ENCODE results near the gene CCNF. TPM values are rescaled to one million over a fixed set of nuclear protein-coding genes. Genes with fewer than 3 reads are reported as not detected.

Gene CCNF
- total and polyA plus RNA-seq, 2 of the 8 experiments (the other 6 are each of a cell fraction or from before 2014, with no cell fraction given): 15.4 to 54.3 TPM

DNA sequence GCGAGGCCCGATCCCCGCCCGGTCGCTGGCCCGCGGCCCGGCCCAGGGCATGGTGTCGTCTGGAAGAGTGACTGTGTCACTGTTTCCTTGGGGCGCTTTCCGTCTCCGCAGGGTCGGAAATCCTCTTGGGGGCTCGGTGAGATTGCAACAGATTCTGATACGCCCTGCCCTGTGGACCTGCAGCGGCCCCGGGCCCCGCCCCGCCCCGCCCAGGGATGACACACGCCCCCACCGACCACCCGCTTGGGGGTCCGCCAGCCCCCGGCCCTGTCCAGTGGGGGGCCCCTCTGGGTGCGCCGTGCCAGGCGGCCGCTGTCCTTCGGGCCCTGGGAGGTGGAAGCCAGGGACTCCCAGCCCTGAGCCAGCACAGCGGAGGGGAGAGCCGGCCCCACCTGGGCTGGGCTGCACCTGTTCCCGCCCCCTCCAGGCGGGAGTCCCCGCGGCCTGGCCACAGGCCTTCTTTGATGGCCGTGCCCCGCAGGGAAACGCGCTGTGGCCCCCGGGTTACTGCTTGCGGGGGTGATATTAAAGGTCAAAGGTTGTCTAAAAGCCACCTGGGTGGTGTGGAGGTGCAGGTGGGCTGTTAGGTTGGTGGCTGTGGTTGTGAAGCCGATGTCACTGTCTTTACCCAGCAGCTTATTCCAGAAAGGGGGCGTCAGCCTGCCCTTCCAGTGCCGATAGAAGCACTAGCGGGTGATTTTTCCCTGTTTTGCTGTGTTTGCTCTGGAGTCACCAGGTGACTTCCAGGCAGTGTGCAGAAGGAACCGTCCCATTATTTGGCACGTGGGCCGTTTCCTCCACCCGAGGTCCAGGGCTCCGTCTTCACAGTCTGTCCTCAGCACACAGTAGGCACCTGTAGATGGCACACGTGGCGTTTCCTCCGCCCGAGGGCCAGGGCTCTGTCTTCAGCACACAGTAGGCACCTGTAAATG is 46.4 kb downstream of the CCNF start:
- ChIA-PET CTCF (ENCODE audit: partially characterized antibody) (interaction anchor here (0.8 to 1.7 kb wide), 5 partner anchors 11 to 197 kb away, joined by 3 to 6 read pairs (median 5); no protein-coding TSS in a partner anchor), POLR2A (ENCODE audit: partially characterized antibody) (interaction anchor here (0.8 to 3.5 kb wide), 7 partner anchors 16 to 276 kb away, joined by 3 to 20 read pairs (median 4); partner anchors contain the start of genes CEMP1 and TEDC2)
- no peak overlapping the region for H3K56ac ChIP-seq (replicated peaks; ENCODE audit: insufficient read length, low read depth, low read length)
- no peak overlapping the region for H2BK20ac ChIP-seq (ENCODE audit: low read length)
- peak overlapping the region; percentile 61 to 93 (median 72) for H3K4me3 ChIP-seq (ENCODE audit: extremely low read depth in 1 of 4, insufficient read depth in 2 of 4, low read depth in 3 of 4, low read length in 4 of 4)
- no peak overlapping the region for H4K91ac ChIP-seq (replicated peaks; ENCODE audit: insufficient read length, low read length)
- peaks cover 14% of the 10 kb centered on the region; the same call in 1 of the 2 replicates for H3K79me1 ChIP-seq (ENCODE audit: low read depth, low read length)
- no peak overlapping the region for H2AFZ ChIP-seq (ENCODE audit: low read length)
- no peak overlapping the region for H4K5ac ChIP-seq (ENCODE audit: insufficient read length, low read depth, low read length)
- H3K23ac ChIP-seq (ENCODE audit: insufficient read length): no peak overlapping the region
- DNase-seq (ENCODE audit: low read depth in 1 of 2, low spot score in 2 of 2): peak in 1 of 2 experiments; percentile 75
- peak overlapping the region; percentile 73 to 83 for H3K4me2 ChIP-seq (ENCODE audit: insufficient read depth in 1 of 2, low read depth in 2 of 2, low read length in 2 of 2)
- H2BK12ac ChIP-seq (ENCODE audit: low read depth, low read length): no peak overlapping the region
- H3K4me1 ChIP-seq (replicated peaks in 1 of 4; ENCODE audit: control insufficient read depth in 3 of 4, insufficient read depth in 4 of 4, low read length in 3 of 4): peaks cover 0 to 25% (median 10%) of the 10 kb centered on the region in 4 experiments; a peak in 6 of 7 replicates
- no peak overlapping the region for H3K4ac ChIP-seq (replicated peaks; ENCODE audit: insufficient read length, low read depth, low read length)
- H2BK120ac ChIP-seq (replicated peaks; ENCODE audit: low read depth, low read length): no peak overlapping the region
- H3K27me3 ChIP-seq (replicated peaks in 1 of 4; ENCODE audit: control insufficient read depth in 3 of 4, extremely low read depth in 1 of 4, insufficient read depth in 3 of 4, low read length in 3 of 4): peaks cover 20 to 47% (median 36%) of the 10 kb centered on the region in 4 experiments
- H3K9ac ChIP-seq (replicated peaks in 1 of 4; ENCODE audit: extremely low read depth in 1 of 4, low read depth in 3 of 4, low read length in 3 of 4): peak overlapping the region in 1 of 4 experiments; percentile 6; a peak in 1 of 7 replicates
- no peak overlapping the region for H2BK15ac ChIP-seq (ENCODE audit: low read length)
- H3K27ac ChIP-seq (ENCODE audit: low read depth, low read length): no peak overlapping the region
- peaks cover 7 to 21% of the 10 kb centered on the region in 2 experiments for H4K20me1 ChIP-seq (replicated peaks in 1 of 2; ENCODE audit: control insufficient read depth in 1 of 2, insufficient read depth in 2 of 2, low read length in 2 of 2)
- peaks cover 20% of the 10 kb centered on the region; the same call in 1 of the 2 replicates for H3K23me2 ChIP-seq (ENCODE audit: low read depth, low read length)
- H2AK5ac ChIP-seq (ENCODE audit: low read depth, low read length): no peak overlapping the region
- H2BK5ac ChIP-seq (ENCODE audit: low read depth, low read length): no peak overlapping the region
- no peak overlapping the region for H3K14ac ChIP-seq (ENCODE audit: insufficient read length)
- H3K9me3 ChIP-seq (ENCODE audit: insufficient read depth in 2 of 2, low read depth in 1 of 2, low read length in 1 of 2): no peaks in the 10 kb centered on the region
- 20% methylated on average over 37 of the region's 55 CpGs; no CpG with 5 or more reads in 1 of the 2 experiments for WGBS, 2 experiments (ENCODE audit: extremely low coverage in 1 of 2, insufficient coverage in 1 of 2, insufficient read length in 1 of 2, insufficient replicate concordance in 2 of 2, low coverage in 1 of 2, low lambda C conversion rate in 2 of 2, missing lambda C conversion rate in 1 of 2)
- H4K8ac ChIP-seq (ENCODE audit: extremely low read depth, insufficient read depth, low read length): no peak overlapping the region; the same call in 1 of the 2 replicates
- no peak for FAIRE-seq
- H3K36me3 ChIP-seq (ENCODE audit: control insufficient read depth in 2 of 4, insufficient read depth in 4 of 4, low read length in 3 of 4): no peaks in the 10 kb centered on the region
- H3K18ac ChIP-seq (ENCODE audit: extremely low read depth, low read length): no peak overlapping the region; the same call in 1 of the 2 replicates
- peaks cover 0 to 2% of the 10 kb centered on the region in 2 experiments; a peak in 1 of 4 replicates for H3K79me2 ChIP-seq (ENCODE audit: control insufficient read depth in 1 of 2, insufficient read depth in 2 of 2, low read length in 2 of 2)
- TF ChIP-seq KDM4A (IDR thresholded peaks at IDR 0.05; ENCODE audit: low read depth, low read length, severe bottlenecking): peak; percentile 0
- no peak for TF ChIP-seq SIRT6 (IDR thresholded peaks at IDR 0.05; ENCODE audit: low read length)
- TF ChIP-seq, protein P1, sequence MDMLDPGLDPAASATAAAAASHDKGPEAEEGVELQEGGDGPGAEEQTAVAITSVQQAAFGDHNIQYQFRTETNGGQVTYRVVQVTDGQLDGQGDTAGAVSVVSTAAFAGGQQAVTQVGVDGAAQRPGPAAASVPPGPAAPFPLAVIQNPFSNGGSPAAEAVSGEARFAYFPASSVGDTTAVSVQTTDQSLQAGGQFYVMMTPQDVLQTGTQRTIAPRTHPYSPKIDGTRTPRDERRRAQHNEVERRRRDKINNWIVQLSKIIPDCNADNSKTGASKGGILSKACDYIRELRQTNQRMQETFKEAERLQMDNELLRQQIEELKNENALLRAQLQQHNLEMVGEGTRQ (IDR thresholded peaks at IDR 0.05; ENCODE audit: low read length): no peak
- no peak for TF ChIP-seq BRCA1 (IDR thresholded peaks at IDR 0.05; ENCODE audit: low read depth, low read length)
- TF ChIP-seq RNF2 (IDR thresholded peaks at IDR 0.05; ENCODE audit: borderline replicate concordance, low read depth, low read length, missing control alignments, poor library complexity, severe bottlenecking): no peak
- no peak for TF ChIP-seq YY1 (IDR thresholded peaks at IDR 0.05; ENCODE audit: low read depth, low read length)
- TF ChIP-seq TCF12 (IDR thresholded peaks at IDR 0.05; ENCODE audit: low read depth, low read length): no peak
- 0 out of 4 replicates have a peak, but pooled peaks of 1 of the 2 experiments have one; percentile 22 for TF ChIP-seq HDAC2 (IDR thresholded peaks at IDR 0.05; ENCODE audit: borderline replicate concordance in 1 of 2, low read depth in 2 of 2, low read length in 2 of 2)
- no peak for TF ChIP-seq KDM1A (IDR thresholded peaks at IDR 0.05; ENCODE audit: borderline replicate concordance, low read length)
